HCEC 1CT (cell line): ENCODE data around the gene VSTM5.
"Not testable (repeated sequence)": the region's sequence is repeated elsewhere in the genome, so short reads cannot be mapped to it uniquely, and the experiment has no call there.

Experiments
- DNase-seq: peaks from one replicate; pipeline ENCODE4 v3.0.0-alpha.2; 2017

Gene VSTM5, protein sequence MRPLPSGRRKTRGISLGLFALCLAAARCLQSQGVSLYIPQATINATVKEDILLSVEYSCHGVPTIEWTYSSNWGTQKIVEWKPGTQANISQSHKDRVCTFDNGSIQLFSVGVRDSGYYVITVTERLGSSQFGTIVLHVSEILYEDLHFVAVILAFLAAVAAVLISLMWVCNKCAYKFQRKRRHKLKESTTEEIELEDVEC

DNA sequence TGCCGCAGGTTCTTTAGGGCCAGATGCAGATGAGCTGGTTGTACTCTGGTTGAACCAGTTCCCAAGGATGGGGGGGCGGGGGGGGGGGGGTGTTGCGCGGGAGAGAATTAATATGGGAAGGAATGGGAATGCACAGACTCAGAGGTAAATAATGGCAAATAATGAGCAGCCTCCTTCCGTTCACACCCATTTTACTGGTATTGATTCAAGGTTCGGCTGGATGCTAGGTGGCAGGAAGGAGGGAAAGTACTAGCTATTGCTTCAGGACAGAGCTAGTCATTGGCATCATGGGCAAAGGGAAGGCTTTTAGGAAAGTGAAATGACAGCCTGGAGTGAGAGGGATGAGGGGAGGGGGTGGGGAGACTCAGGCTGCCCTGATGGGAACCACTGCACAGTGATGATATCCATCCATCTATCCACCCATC is at the start of gene VSTM5:
Gene VSTM5 (minus strand): TSS at position 25 of the 425 bp plus-strand sequence. CDS start 116 bp downstream, outside the sequence.
- DNase-seq, result no peak

DNA sequence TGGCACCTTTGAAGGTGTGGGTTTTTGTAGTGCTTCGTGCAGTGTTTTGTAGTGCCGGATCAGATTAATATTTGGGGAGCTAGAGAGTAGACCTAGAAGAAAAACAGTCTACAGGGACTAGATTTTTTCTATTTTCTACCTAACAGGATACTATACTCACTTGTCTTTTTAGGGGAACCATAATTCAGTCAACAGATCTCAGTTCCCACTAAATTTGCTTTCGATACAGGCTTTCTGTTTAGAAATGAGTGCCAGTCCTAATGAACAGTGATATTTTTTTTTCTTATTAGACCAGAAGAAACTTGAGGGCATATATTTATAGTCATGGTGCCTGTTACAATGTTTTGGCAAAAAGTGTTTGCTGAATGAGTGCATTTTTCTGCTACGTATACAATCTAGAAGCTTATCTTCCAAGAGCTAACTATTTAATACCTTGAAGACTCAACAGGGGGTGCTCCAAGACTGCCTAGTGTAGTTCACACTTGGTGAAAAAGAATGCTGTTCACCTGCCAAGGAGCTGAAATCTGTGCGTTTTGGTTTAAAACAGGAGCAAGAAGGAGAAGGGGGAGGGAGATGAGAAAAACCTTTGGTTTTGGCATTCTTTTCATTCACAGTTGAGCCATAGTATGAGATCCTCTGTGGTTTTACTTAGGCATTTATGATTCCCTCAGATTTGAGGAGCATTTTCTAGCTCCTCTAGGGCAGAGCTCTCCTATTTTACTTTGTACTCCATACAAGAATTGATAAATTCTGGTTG is 44.9 kb upstream of the VSTM5 start:
- DNase-seq, result peak; percentile 64

DNA sequence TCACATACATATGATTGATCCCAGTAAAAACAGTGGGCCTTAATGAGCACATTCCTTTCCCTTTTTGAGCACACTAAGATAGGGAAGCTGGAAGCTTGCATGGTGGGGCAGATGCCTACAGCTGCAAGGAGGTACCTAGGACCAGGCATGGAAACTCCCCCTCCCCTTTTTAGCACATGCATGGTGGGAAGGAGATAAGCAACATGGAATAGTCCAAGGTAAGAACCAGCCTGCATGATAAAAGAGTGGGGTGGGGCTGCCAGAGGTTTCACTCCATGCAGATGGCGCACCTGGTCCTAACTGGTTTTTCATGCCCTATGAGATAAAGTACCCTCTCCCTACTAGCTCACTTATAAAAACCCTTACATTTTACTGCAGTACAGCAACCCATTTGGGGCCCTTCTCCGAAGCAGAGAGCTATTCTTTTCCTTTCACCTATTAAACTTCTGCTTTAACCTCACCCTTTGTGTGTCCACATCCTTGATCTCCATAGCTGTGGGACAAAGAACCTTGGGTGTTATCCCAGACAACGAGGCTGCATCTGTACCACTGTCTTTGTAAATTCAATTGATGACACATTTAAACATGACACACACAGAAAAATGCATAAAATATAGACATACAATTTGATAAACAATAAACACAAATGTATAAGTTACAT is 40.1 kb upstream of the VSTM5 start:
- DNase-seq, result no peak

DNA sequence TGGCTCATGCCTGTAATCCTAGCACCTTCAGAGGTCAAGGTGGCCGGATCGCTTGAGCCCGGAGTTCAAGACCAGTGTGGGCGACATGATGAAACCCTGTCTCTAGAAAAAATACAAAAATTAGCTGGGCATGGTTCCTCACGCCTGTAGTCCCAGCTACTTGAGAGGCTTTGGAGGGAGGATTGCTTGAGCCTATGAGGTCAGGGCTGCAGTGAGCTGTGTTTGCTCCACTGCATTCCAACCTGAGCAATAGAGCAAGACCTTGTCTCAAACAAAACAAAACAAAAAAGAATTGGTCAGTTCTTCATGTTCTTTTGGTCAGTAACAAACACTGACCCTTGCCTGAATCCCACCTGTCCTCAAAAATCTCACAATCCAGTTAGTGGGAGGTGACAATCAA is 36.7 kb upstream of the VSTM5 start:
- no peak for DNase-seq

DNA sequence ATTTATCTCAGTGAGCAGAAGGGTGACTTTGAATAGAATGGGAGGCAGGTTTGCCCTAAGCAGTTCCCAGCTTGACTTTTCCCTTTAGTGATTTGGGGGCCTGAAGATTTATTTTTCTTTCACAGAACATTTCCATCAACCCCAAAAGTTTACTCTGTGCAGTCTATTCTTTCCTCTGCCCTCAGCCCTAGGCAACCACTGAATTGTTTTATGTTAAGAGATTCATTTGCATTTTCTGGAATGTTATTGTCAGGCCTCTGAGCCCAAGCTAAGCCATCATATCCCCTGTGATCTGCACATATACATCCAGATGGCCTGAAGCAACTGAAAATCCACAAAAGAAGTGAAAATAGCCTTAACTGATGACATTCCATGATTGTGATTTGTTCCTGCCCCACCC is 28.7 kb upstream of the VSTM5 start:
- DNase-seq, result not testable (repeated sequence)

DNA sequence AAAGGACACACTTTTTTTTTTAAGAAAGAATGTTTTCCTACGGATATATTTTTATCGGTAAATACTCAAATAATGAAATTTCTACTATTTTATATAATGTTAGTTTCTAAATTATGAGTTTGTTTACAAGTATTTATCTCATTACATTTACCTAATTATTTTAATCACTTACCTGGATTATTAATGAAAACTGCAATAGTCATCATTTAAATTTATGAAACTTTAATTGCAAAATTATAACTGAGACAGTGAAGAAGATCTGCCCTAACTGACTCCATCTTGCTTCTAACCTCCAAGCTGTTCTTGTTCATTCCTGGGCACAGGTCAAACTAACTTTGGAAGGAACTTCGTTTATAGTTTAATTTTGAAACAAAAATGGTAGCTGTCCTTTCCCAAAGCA is 25.2 kb upstream of the VSTM5 start:
- DNase-seq, result no peak

DNA sequence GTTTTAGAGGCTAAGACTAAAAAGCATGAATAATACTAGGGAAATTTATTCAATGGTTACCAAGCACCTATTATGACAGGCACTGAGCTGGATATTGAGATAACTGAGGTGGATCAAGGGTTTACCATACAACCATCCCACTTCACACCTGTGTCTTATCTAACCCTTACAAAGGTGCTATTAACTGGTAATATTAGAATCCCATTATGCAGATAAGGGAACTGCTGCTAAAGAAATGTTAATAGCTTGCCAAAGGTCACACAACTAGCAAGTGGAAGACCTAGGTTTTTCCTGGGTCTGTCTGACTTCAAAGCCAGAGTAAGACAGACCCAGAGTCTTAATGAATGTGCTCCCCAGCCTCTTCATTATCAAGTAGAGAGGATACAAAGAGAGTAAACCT is 21.1 kb upstream of the VSTM5 start:
- no peak for DNase-seq

DNA sequence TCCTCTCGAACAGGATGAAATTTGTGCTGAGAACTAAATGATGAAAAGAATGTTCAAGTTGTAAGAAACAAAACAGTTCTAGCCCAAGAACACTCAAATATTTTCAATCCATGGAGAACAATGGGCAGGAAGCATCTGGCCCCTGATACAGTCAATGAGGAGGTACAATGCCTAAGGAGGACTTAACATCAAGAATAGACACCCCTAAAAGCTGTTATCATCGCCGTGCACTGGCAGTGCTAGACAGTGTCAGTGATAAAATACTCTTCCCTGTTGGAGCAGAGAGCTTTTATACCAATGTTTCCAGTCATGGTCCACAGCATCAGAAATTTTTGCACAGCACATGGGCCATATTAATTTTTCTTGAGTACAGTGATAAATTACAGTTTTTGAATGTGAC is 20.2 kb upstream of the VSTM5 start:
- DNase-seq, result no peak

DNA sequence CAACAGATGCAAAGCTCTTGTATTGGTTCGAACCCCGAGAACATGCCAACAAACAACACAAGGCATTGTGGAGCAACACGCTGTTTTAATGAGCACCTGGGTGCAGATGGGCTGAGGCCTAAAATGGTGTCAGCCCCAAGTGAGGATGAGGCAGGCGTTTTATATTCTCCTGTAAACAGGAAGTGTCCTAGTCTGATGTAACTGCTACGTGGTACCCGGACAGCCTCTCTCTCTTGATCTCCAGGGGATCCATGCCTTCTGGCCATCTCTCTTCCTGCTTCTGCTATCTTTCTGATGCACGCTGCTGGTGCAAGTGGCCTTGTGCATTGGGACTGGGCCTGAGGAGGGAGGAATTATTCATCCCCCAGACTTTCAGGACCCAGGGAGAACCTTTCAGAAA is 19.4 kb upstream of the VSTM5 start:
- no peak for DNase-seq

DNA sequence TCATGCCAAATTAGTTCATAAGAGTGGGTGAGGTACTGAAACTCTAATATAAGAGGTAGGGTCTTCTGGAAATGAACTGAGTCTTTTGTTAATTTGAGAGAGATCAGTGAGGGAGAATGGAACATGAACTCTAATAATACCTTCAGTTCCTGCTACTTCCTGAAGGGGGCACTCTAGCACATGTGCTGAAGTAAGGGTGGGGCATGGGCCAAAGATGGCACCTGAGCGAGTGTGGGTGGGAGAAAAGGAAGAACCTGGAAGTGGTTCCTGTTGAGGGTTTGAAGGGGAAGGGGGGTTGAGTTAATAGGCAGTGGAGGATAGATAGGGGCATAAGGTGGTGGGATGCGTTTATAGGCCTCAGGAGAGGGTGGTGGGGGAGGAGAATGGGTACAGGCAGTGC is 18.0 kb upstream of the VSTM5 start:
- not testable (repeated sequence) for DNase-seq

DNA sequence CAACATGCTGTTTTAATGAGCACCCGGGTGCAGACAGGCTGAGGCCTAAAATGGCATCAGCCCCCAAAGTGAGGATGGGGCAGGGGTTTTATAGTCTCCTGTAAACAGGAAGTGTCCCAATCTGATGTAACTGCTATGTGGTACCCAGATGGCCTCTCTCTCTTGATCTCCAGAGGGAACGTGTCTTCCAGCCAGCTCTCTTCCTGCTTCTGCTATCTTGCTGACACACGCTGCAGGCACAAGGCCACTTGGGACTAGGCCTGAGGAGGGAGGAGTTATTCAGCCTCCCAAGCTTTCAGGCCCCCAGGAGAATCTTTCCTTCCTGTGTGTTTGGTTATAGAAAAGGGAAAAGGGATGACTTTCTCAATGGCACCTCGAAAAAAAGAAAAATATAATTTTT is 11.4 kb upstream of the VSTM5 start:
- no peak for DNase-seq

DNA sequence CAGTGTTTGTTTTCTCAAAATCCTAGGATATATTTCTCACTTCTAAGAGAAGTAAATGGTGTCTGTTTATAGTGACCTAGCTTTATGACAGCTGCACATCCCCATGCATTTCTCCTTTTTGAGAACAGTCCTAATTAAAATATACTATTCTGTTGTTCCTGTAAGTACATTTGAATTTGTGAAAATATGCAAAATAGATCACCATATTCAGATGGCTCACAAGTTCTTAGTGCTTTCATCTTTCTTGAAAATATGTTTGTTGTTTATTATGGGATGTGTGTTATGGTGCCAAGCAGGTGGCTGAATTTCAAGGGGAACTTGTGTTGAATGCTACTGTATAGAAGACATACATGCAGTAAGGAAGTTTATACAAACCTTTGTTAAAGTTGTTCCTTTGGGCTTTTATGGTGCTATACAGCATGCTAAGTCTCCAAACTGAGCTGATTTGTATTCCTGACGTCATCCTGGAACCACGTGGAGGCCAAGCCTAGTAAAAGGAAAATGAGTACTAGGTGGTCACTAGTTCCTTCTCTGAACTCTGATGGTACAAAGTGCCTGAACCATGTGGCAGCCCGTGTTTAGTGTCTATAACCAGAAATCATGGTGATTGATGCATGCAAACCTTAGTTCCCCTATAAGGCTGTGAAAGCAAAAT is 7.8 kb upstream of the VSTM5 start:
- DNase-seq, result no peak

DNA sequence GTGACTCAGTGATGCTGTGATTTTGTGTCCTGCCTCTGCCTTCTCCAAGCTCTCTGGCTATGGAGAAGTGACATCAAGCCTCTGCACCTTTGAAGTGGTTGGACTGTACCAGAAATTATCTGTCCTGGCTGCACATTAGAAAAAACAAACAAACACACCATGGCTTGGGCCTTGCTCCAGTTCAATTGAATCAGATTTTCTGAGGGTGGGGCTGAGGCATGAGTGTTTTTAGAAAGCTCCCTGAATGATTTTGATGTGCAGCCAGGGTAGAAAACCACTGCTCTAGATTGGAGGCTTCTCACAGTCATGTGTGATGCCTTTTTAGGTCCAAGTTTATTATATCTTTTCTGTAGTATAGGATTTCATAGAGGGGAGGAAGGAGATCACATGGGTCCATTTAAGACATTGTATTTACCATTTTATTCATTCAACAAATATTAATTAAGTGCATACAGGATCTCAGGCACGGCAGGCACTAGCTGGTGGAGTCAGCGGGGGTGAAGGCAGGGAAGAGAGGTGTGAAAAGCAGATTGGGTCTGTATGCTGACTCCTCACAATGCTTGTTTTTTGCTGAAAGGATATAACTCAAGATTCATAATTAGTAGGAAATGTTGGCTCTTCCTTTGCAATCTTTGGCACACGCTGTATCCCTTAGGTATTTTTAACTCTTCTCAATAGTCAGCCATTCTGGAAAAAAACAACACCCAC is 7.1 kb upstream of the VSTM5 start:
- DNase-seq, result no peak

DNA sequence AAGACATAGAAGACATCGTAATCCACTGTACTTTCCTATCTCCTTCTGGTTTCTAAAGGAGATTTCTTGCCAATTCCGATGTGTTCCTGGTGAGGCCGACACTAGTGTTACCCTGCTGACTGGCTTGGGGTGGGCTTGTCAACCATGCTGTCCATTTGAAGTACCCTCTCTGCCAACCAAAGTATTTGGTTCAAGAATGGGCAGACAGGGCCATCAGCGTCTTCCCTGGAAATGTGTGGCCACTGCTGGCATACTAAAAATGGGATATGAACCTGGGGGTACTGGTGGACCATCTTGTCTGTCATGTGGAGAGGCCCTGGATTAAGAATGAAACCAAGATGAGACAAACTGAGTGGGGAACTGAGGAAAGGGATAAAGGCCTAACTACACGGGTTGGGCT is 1.8 kb upstream of the VSTM5 start:
- no peak for DNase-seq

DNA sequence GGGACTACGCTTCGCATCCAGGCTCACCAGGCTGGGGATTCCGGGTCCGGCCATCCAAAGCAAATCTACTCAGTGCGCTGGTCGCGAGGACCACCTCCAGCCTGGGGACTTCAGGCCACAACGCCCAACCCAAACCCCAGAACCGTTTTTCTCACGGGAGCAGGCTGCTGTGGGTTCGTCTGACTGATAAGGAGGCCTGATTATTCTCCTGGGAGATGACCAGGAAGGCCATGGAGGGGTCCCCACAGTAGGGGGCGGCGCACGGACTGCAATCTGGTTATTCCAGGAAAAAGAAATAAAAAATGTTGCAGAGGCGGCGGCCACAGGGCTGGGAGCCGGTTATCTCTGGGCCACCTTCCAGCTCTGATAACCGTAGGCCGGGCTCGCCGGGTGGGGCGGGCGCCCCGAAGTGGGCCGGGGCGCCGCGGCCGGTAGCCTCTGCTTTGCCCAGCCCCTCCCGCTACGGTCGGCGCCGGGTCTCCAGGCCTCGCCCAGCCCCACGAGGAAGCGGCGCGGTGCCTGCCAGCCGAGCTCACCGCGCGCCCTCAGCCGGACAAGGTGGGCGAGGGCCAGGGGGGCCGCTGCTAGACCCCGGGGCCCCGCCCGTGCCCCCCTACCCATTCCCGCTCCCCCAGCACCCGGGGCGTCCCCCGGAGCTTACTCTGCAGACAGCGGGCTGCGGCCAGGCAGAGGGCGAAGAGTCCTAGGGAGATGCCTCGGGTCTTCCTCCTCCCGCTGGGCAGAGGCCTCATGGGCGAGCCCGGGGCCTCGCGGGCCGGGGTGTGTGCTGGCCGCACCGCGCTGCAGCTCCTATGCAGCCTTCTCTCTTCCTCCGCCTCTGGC is 446 bp downstream of the VSTM5 start:
- DNase-seq, result peak; percentile 24

DNA sequence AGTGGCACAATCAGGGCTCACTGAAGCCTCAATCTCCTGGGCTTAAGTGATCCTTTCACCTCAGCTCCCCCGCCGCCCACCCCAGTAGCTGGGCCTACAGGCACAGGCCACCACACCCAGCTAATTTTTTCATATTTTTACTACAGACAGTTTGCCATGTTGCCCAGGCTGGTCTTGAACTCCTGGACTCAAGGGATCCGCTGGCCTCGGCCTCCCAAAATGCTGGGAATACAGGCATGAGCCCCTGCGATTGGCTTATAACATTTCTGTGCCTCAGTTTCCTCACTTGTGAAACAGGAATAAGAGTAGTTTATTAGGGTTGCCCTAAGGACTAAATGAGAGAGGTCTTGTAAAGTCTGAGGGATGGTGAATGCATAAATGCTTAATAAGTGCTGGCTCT is 1.2 kb downstream of the VSTM5 start:
- no peak for DNase-seq

DNA sequence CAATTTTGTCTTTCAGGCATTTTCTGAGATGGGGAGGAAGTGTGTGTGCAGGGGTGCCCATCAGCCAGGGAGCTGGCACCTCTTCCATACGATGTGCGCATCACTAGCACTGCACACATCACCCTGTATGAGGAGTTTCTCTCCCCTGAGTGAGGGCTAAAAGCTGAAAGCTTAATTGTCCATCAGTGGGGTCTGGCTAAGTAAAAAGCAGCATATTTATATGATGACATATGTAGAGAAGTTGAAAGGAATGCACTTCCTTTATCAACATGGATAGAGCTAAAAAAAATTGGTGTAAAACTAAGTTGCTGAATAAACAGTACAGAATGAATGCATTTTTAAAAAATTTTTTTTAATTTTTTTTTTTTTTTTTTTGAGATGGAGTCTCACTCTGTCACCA is 4.0 kb downstream of the VSTM5 start:
- peak; percentile 51 for DNase-seq

DNA sequence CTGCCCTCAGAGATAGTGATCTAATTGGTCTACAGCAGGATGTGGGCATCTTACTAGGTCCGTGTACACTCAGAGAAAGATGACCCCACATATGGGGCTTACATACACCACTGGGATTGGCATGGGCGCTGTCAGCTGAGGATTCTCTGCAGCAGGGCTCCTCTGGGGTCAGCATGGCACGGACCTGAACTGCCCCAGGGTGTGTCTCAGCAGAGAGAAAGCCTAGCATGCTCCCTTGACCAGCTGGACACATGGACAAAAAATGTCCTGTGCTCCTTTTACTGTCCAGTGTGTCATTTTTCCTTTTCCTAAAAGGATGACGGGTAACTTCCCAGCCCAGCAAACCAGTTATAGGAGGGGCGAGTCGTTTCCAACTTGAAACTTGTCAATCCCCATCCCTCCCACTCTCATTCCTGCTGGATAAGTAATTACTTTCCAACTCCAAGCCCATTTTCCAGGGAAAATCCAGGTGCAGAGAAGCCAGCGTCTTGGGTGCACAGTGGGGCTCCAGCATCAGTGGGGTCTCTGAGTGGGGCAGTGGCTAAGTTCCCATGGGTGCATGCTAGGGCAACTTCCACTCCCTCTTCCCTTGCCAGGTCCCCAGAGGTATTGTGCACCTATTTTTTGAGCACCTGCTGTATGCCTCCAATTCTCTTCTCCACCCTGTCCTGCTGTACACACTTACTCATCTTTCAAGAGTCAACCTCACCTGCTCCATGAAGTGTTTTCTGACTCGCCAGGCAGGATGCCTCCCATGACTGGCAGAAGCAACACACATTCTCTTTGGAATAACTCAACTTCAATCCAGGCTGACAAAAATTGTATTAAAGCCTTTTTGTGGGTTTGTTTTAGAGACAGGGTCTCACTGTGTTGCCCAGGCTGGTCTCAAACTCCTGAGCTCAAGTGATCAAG is 5.0 kb downstream of the VSTM5 start:
- DNase-seq, result no peak

DNA sequence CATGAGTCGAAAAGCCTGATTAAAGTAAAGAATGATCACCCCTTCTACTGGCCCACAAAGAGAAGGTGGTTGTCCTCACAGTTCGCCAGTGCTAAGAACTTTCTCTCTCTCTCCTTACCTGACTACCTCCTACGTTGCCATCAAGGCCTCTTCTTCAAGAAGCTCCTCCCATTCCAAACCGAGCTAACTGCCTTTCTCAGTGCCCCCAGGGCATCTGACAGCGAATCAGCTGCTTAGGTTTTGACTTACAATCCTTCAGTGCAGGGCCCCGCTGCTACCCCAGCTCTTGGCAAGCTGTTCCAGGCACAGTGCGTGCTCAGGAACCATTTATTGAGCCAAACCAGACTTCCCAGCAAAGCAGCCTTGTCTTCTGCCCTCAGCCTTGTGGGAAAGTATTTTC is 5.8 kb downstream of the VSTM5 start:
- DNase-seq, result no peak

DNA sequence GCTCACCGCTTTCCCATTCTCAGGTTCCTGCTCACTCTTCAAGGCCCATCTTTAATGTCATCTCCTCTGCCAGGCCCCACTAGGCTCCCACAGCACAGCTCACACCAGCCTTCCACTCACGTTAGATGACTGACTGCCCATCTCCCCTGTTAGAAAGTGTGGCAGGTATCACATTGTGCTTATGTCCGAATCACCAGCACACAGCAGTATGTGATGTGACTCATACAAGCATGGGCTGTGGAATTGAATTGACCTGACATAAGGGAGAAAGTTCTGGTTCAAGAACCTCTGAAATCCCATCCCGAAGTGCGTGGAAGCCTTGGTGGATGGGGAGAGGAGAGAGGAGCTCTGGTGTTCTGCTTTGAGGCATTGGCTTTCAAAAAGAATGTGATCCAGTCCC is 6.5 kb downstream of the VSTM5 start:
- DNase-seq, result no peak

DNA sequence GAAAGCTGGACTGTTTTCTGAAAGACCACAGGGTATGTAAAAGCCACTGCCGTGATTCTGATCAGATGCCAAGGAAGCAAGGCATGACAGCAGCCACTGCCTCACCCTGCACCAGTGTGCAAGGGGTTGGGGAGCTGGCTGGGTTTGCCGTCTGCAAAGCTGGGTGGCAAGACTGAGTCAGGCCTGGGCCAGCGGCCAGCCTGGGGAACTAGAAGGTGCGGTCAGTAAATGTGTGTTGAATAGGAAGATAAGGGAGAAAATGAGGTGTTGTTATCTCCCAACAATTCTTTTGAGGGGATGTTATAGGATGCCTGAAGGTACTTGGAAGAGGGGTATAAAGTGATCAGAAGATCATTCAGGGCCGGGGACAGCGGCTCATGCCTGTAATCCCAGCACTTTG is 8.0 kb downstream of the VSTM5 start:
- DNase-seq, result peak; percentile 45
